Muscle of back (tissue), 11 donors: Measurements from ENCODE around the gene SHC4. TPM values are rescaled to one million over a fixed set of nuclear protein-coding genes. Genes with fewer than 3 reads are reported as not detected.
A peak's percentile ranks its signal among the peaks of the same experiment; 100 is the strongest.
"Not testable (repeated sequence)": the region's sequence is repeated elsewhere in the genome, so short reads cannot be mapped to it uniquely, and the experiment has no call there.

Experiments used
- DNase-seq, 3 donors: peaks; one replicate each; pipeline versions ENCODE4 v3.0.0 to v3.0.0-alpha.2; 2013
- polyA plus RNA-seq, 10 donors: library from polyadenylated mRNA; unstranded; fragments of 120-200 nt; gene quantifications; one replicate each; pipeline ENCODE4 v1.2.1, GENCODE V29; 2013; ENCODE audit not compliant: insufficient read length in 10 of 10

SHC4 gene
- polyA plus RNA-seq, 10 donors, result 1.1 to 3.2 (median 2.0) TPM

DNA sequence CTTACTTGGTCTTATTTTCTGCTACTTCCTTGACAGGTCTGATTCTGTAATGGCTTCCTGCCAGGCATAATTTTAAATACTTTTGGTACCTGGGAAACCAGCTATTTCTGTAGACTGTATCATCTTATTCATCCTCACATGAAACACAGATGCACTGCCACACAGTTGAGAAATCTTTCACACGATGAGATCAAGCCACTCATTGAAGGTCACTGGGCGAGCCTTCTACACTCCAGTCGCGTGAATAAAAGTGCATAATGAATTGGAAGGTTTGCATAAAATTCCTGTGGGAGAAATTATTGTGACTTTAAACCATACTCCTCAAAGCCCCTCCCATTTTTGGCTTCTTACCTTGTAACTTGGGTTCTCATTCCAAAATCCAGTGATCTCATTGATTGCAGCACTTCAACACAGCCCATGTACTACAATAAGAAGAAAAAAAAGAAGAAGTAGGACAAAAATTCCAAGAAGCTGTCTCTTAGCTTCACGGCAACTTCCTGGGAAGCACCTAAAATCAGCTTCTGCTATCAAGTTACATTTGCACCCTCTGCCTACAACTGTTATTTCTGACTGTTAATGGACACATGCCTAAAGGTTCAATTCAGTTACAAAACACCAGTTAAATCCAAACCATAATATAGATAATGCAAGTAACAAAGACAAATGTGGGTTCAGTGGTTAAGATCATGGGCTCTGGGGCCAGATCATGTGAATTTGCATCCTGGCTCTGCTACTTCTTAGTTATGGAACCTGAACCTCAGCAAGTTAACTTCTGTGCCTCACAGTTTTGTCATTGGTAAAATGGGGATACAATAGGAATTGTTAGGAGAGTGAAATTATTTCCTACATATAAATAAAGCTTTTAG is 39.0 kb downstream of the SHC4 start:
- DNase-seq, result no peak

DNA sequence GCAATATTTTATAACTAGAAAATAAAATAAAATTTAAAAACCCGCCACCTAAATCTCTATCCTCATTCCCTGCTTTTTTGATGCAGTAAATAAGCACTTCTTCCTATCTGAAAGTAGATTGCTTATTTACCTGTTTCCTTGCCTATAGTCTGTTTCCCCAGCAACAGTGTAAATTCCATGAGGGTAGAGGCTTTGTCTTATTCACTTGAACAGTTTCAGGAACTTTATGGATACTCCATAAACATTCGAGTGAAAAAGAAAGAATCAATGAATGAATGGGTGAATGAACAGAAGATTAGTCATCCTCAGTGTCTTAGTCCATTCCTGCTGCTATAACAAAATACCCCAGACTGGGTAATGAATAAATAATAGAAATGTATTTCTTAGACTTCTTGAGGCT is 41.7 kb downstream of the SHC4 start:
- DNase-seq, result no peak

DNA sequence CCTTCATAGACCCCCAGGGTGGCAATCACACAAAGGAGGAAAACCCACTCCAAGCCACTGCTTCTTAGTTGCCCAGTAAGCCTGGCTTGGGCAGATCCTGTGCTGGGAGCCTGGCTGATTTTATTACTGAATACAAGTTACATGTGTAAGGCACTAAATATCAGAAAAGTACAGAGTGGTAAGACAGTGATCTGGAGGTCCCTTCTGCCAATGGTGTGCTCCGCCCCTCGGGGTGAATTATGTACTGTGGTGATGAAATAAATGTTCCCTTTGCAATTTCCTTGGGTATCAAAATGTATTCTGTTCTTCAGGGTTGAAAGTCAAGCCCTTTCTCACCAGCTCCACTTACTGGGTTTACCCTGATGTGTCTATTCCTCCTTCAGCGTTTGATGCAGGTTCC is 47.0 kb downstream of the SHC4 start:
- DNase-seq, result no peak

DNA sequence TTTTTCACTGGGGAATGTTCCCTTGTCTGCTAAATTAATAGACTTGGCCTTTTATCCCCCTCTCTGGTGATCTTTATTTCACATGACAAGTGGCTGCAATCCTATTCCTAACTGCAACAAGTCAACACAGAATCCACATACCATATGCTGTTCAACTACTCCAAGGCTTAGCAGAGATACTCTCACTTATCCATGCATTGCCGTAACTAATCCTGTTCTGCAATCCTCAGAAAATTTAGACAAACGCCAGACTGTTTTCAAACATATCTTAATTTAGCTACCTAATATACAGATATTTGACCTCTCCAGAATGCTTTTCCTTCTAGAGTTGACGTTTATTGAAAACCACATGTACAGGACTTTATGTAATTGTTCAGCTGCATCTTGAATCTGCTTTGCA is 47.9 kb downstream of the SHC4 start:
- no peak for DNase-seq

DNA sequence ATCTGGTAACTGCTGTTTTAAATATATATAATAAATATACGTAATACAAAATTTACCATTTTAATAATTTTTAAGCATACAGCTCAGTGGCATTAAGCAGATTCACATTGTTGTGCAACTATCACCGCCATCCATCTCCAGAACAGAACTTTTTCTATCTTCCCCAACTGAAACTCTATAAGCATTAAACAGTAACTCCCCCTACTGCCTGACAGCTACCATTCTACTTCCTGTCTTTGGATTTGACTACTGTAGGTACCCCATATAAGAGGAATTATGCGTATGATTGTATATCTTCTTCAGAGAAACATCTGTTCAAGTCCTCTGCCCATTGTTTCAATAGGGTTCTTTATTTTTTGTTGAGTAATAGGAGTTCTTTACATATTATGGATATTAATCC is 49.0 kb downstream of the SHC4 start:
- no peak for DNase-seq

DNA sequence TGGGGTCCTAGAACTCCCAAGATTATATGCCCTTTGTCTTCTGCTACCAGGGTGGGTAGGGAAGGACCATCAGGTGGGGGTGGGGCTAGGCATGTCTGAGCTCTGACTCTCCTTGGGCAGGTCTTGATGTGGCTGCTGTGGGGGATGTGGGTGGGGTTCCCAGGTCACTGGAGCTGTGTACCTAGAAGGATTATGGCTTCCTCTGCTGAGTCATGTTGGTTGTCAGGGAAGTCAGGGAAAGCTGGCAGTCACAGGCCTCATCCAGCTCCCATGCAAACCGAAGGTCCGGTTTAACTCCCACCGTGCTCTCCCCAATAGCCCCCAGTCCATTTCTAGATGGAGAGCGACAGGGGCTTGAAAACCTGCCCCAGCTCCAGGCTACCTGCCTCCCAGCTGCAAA is 50.6 kb downstream of the SHC4 start:
- no peak for DNase-seq

DNA sequence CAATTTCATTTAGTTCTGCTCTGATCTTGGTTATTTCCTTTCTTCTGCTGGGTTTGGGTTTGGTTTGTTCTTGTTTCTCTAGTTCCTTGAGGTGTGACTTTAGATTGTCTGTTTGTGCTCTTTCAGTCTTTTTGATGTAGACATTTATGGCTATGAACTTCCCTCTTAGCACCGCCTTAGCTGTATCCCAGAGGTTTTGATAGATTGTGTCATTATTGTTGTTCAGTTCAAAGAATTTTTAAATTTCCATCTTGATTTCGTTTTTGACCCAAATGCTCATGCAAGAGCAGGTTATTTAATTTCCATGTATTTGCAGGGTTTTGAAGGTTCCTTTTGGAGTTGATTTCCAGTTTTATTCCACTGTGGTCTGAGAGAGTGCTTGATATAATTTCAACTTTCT is 53.2 kb downstream of the SHC4 start:
- not testable (repeated sequence) for DNase-seq

DNA sequence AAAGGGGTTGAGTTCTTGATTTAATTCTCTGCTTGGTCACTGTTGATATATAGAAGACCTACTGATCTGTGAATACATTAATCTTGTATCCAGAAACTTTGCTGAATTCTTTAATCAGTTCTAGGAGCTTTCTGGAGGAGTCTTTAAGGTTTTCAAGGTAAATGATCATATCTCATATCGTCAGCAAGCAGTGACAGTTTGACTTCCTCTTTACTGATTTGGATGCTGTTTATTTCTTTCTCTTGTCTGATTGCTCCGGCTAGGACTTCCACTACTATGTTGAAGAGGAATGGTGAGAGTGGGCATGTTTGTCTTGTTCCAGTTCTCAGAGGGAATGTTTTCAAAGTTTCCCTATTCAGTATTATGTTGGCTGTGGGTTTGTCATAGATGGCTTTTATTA is 54.4 kb downstream of the SHC4 start:
- DNase-seq, result not testable (repeated sequence)

DNA sequence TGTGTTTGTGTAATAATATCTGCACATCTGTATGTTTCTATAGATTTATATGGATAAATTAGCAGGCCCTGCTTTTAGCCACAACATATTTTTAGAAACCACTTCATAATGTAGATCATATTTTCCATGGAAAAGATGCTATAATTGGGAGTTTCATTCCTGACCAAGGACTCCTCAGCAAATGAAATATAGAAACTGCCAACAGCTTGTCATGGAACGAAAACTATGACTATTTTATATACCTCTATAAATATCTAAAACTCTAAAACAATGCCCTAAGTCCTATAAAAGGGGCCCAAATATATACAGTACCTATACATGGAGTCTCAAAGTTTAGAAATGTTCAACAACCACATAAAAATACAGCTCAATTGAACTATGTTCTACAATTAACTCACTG is 57.9 kb downstream of the SHC4 start:
- DNase-seq, result peak in 2 of 3 donors; percentile 22 to 34

DNA sequence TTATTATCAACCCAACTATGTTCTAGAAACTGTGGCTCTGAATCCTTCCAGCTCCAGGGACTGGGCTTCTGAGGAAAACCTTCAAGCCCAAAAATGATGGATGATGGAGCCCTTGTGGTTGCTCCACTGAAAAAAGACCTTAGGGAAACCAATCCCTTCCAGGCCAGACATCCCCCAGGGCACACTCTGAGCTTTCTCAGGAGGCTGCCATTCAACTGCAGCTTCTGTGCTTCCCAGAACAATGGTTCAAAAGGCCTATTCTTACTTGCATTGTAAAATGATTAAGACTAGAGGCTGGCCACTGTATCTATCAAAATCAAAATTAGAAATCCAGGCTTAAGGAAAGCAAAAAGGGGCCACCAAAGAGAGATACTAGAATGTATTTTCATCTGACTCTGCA is 58.5 kb downstream of the SHC4 start:
- DNase-seq, result no peak

DNA sequence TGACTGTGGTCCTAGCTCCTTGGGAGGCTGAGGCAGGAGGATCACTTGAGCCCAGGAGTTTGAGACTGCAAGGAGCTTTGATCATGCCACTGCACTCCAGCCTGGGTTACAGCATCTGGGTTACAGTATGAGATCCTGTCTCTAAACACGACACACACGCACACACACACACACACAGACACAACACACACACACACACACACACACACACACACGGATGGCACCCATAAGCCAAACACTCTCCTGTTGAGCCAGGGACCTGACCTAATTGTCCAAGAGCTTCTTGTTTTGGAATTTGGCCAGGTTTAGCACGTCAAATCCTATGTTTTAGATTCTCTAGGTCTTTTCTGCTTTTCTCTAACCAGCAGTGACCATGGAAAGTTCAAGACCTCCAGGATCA is 59.0 kb downstream of the SHC4 start:
- no peak for DNase-seq

DNA sequence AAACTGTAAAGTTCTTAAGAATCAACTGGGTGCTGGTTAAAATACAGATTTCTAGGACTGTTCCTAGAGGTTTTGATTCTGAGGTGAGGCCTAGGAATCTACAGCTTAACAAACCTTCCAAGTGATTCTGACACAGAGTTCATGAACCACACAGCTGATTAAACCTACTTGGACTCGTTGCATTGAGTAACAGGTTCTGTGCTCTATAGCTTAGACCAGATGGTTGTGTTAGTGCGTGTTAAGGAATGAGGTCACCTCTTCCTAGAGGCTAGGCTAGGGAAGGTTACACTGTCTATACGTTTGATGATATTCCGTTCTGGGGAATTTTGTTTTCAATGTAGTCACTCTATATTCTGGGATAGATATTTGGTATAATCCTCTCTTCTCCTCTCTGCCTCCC is 63.9 kb downstream of the SHC4 start:
- DNase-seq, result no peak

DNA sequence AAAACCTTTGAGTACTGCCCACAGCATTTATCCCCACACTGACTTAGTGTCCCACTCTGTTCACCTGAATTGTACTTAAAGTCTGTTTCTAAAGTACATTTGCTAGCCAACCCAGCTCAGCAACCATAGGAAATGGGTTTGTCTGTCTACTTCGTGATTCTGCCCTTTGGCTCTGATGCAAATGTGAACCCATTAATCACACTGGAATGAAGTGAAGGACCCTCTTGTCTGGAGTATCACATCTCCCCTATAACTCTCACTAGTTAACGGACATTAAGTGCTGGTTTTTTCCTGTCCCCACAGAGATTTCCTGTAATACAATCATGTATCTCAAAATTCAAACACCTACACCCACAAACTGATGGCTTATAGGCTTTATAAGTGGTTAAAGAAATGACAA is 65.3 kb downstream of the SHC4 start:
- no peak for DNase-seq

DNA sequence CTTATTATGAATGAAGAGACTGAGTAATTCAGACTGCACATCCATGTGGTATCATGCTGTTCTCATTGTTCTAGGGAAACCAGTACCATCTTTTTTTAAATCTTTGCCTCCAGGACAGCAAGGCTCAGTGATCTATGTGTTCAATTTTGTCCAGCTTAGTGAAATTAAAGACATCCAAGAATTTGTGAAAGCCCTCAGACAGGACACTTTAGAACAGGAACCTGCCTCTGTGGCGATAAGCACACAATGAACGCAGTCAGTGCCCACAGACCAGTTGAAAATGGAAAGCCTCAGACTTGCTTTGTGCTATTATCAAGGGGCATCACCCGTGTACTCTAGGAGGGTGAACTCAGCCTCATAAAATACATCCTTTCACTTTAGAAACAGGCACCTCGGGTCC is 65.7 kb downstream of the SHC4 start:
- DNase-seq, result no peak

DNA sequence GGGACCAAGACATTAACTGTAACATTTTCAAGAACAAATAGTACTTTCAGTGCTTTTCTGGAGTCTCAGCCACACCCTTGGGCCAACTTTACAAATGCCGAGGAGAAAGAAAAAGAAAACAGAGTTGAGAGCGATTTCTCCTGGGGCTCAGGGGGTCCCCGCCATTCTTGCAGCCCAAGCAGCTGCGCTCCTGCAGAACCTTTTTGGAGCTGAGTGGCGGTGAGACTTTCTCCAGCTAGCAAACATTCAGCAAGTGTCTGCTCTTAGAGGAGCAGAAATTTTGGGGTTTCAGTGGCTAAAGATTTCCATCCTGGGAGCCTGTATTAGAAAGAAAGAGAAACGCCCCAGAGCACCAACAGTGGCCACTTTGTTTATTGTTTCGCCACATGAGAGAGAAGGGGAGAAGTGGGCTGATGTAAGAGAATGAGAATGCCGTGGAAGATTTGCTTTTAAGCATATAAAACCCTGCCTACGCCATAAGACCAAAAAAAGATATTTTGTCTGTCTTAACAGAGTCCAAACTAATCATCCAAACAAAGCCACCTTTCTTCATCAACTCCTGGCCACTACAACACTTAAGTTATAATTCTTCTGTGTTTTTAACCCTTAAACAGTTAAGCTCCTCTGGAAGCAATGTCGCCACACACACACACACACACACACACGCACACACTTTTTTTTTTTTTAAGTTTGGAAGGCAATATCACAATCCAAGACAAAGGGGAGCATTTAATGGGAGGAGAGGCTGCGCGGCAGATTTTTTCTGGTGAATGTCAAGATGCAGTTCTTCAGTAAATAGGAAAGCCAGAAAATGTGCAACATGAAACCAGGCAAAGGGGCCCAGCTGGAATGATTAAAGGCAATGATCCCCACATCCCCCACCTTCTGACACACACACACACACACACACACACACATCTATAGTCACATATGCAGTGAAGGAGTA is 66.6 kb downstream of the SHC4 start:
- DNase-seq, result peak; percentile 55 to 91 (median 69)

DNA sequence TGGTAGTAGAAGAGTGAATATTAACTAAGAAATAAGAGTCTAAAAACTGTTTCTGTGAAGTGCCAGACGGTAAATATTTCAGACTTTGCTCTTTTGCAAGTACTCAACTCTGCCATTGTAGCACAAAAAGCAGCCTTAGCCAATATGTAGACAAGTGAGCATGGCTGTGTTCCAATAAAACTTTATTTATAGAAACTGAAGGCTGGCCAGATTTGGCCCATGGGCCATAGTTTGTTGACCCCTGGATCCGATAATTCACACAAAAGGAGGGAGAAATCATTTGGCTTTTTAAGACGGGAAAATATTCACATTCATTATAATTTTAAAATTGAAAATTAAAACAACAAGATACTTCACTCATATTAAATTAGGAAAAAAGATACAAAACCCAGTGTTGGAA is 70.4 kb downstream of the SHC4 start:
- no peak for DNase-seq

DNA sequence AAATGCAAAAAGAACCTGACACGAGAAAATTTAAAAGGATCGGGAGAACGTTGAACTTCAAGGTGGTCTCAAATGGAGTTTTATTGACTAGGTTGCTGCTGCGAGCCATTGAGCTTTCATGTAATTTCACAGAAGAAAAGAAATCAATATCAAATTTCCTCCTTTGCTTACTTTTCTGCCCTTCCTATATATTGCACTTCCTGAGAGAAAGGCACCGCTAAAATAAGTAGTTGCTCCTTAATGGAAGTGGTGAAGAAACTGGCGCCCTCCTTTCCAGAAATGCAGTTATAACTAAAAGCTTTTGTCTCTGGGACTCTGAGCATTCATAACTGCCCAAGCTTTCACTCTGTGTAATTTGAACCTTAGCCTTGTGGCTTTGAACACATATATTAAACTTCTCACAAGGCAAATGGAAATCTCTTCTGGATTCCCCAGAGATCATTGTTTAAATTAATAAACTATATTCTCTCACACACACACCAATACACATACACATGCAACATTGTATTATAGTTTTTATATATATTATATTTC is 72.4 kb downstream of the SHC4 start:
- no peak for DNase-seq

DNA sequence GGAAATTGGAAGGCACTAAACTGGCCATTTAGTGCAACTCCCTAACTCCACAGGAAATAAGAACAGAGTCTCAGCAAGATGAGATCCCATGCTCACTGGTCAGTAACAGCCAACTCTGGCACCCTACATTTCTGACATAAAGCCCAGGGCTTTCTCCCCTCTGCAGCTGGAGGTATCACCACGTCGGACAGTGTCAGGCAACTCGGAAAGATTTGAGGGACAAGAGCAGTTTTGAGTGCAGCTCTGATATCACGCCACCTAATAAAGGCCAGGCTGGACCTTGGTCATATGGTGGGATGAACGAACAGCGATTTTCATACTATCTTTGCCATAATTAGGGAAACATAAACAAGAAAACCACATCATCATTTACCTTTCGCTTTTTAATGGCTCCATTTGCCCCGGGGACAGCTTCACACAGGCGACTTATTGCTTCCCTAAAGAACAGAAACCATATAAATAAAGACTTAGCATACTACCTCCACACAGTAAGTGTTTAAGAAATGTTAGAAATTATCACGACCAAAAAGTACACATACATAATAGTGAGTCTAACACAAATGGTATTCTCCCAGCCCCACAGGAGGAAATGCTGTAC is 73.2 kb downstream of the SHC4 start:
- no peak for DNase-seq

DNA sequence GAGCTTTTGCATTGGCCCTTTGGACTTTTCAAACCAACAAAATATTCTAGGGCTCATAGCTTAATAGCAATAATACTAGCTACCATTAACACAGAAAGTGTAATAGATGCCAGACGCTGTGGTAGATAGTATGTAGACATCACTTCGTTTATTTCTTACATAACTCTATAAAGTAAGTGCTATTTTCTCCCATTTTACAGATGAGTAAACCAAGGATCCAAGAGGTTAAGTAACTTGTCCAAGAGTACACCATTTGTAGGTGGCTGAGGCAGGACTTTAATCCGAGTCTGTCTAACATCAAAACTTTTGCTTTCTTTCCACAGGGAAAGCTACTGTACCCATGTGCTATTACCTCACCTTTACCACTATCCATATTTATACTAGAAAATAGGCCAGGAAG is 73.8 kb downstream of the SHC4 start:
- no peak for DNase-seq

DNA sequence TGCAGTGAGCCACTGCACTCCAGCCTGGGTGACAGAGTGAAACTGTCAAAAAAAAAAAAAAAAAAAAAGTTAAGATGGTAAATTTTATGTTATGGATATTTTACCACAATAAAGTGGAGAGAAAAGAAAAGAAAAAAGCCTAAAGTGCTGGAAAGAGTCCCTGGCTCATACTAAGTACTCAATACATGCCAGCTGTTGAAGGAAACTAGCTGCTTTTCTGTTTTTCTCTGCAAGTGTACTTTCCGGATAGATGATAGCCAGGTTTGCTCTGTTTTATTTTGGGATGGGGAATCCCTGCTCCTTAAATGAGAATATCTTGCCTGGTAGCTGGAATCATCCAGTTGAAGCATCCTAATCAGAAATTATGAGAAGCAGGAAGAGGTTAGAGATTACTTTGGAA is 74.9 kb downstream of the SHC4 start:
- peak; percentile 18 to 68 (median 30) for DNase-seq

DNA sequence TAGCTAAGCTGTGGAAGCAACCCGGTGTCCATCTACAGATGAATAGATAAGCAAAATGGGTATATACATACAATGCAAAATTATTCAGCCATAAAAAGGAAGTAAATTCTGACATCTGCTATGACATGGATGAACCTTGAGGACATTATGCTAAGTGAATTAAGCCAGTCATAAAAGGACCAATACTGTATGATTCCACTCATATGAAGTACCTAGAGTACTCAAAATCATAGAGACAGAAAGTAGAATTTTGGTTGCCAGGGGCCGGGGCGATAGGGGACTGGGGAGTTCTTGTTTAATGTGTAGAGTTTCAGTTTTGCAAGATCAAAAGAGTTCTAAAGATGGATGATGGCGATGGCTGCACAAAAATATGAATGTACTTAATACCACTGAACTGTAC is 75.5 kb downstream of the SHC4 start:
- DNase-seq, result no peak

DNA sequence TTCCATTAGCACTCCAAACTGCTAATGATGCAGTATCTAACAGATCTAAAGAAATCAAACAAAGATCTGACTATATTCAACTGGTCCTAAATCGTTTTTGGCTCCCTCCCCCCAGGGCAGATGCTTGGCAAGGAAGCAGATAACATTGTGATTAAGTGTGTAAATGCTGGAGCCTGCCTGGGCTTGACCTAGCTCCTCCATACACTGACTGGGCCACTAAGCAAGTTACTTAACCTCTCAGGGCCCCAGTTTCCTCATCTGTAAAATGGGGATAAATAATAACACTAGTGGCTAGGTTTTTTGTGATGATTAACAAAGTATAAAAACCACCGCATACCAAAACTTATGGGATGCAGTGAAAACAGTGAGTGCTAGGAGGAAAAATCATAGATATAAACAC is 76.6 kb downstream of the SHC4 start:
- no peak for DNase-seq
